Neural cell (in vitro differentiated cells): ENCODE results near the gene CLEC9A.

Experiments used
- CTCF ChIP-seq: fragments of 450-650 bp; IDR thresholded peaks from 2 replicates; pipeline ENCODE4 v1.5.1; 2014; ENCODE audit warnings: antibody characterized with exemption, mild to moderate bottlenecking, moderate library complexity; ENCODE audit not compliant: poor library complexity, severe bottlenecking
- EP300 ChIP-seq: fragments of 450-650 bp; conservative IDR thresholded peaks from 2 replicates; pipeline ENCODE4 v1.6.1; 2014; ENCODE audit warnings: antibody characterized with exemption, mild to moderate bottlenecking, moderate library complexity; ENCODE audit not compliant: poor library complexity, severe bottlenecking
- EZH2 ChIP-seq: fragments of 200-600, 300-800 bp; shearing (Covaris generic), sonication (generic); IDR thresholded peaks from 2 replicates; pipeline ENCODE4 v1.6.1; 2014; ENCODE audit warnings: antibody characterized with exemption, low read length, borderline replicate concordance, mild to moderate bottlenecking; ENCODE audit not compliant: insufficient read depth, poor library complexity, severe bottlenecking
- POLR2AphosphoS5 ChIP-seq: IDR thresholded peaks from 2 replicates; pipeline ENCODE4 v1.6.1; 2012
- RAD21 ChIP-seq: fragments of 450-650 bp; conservative IDR thresholded peaks from 2 replicates; pipeline ENCODE4 v1.6.1; 2014; ENCODE audit warnings: antibody characterized with exemption, mild to moderate bottlenecking, moderate library complexity
- REST ChIP-seq: IDR thresholded peaks from 2 replicates; pipeline ENCODE4 v1.6.1; 2012; ENCODE audit warnings: borderline replicate concordance
- SMC3 ChIP-seq: fragments of 450-650 bp; conservative IDR thresholded peaks from 2 replicates; pipeline ENCODE4 v1.6.1; 2014; ENCODE audit warnings: antibody characterized with exemption, mild to moderate bottlenecking, moderate library complexity; ENCODE audit not compliant: poor library complexity
- TAF1 ChIP-seq: IDR thresholded peaks from 2 replicates; pipeline ENCODE4 v1.6.1; 2012; ENCODE audit warnings: low read depth

GRCh38 chr12:10068644-10069043 lies 38.2 kb downstream of the CLEC9A start:
- TF ChIP-seq RAD21 (no peak), CTCF (no peak), EZH2 (no peak), SMC3 (no peak), REST (no peak), EP300 (no peak), POLR2AphosphoS5 (no peak), TAF1 (no peak)
